ENCODE measurements around the gene NCAM2.

GRCh38 chr21:21295303-21295702 is 297.1 kb downstream of the NCAM2 start:
- TF ChIP-seq CTCF (IDR thresholded peaks at IDR 0.05) (no peak), POLR2A (IDR thresholded peaks at IDR 0.05) (no peak)

All from heart left ventricle (tissue), 13 donors.